ENCODE measurements around the gene NR6A1.
A peak's percentile ranks its signal among the peaks of the same experiment; 100 is the strongest.

NR6A1 gene

DNA sequence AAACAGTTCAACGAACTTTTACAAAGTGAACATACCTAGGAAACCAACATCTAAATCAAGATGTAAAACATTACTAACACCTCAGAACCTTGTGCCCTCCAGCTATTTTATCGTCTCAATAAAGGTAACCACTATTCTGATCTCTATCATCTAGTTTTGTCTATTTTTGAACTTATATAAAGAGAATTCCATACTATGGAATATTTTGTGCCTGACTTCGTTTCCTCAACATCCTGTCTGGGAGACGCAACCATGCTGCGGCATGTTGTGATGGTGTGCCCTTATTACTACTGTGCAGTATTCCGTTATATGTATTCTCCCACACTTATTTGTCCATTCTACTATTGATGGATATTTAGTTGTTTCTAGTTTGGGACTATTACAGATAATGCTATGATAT lies 99.2 kb downstream of the NR6A1 start:
- TF ChIP-seq, protein P1, sequence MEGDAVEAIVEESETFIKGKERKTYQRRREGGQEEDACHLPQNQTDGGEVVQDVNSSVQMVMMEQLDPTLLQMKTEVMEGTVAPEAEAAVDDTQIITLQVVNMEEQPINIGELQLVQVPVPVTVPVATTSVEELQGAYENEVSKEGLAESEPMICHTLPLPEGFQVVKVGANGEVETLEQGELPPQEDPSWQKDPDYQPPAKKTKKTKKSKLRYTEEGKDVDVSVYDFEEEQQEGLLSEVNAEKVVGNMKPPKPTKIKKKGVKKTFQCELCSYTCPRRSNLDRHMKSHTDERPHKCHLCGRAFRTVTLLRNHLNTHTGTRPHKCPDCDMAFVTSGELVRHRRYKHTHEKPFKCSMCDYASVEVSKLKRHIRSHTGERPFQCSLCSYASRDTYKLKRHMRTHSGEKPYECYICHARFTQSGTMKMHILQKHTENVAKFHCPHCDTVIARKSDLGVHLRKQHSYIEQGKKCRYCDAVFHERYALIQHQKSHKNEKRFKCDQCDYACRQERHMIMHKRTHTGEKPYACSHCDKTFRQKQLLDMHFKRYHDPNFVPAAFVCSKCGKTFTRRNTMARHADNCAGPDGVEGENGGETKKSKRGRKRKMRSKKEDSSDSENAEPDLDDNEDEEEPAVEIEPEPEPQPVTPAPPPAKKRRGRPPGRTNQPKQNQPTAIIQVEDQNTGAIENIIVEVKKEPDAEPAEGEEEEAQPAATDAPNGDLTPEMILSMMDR (conservative IDR thresholded peaks at IDR 0.05; ENCODE audit: low read length): no peak
- no peak overlapping the region for H3K4me3 ChIP-seq (ENCODE audit: low read length)
- DNase-seq (ENCODE audit: low read depth): no peak

DNA sequence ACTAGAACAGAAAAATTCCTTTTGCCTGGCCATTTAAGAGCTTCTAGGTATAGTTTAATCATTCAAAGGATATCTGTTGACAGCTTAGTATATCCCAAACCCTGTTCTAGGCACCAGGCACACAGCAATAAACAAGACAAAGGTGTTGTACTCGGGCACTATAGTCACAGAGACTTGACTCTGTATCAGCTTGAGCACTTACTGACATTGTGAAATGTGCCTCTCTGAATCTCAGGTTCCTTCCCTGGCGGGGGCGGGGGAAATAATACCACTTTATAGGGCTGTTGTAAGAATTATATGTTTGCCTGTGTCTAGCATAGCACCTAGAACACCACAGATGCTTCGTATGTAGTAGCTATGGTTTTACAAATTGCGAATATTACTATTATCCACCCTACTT lies 104.5 kb downstream of the NR6A1 start:
- no peak overlapping the region for H3K4me3 ChIP-seq (ENCODE audit: low read length)
- TF ChIP-seq, protein P1 (conservative IDR thresholded peaks at IDR 0.05; ENCODE audit: low read length): no peak

DNA sequence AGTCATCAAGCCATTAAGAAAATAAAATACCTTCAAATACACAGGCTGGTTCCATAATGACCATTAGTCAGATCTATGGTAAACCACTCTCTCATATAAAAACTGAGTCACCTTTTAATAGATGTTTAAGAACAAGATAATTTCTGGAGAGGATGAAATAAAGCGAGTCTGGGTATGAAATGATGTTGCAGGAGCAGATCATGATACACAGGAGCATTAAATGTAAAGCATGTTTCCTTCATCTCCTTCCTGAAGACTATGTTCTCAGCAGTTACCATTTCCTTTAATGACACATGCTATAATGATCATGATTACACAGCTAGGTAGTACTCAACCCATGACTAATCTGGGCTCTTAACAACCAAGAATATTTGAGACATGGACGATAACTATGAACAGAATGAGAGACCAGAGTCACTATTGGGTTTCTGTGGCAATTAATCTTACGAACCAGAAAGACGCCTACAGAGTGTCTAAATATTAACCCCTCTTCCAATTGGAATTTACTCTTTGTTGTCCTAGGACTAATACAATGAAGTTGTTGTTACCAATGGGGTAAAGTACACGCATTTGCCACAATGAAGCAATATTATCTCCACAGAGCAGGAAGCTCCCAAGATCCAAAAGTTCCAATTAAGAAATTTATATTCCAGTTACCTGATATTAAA lies 105.6 kb downstream of the NR6A1 start:
- no peak overlapping the region for H3K4me3 ChIP-seq (ENCODE audit: low read length)
- TF ChIP-seq, protein P1 (conservative IDR thresholded peaks at IDR 0.05; ENCODE audit: low read length): no peak
- DNase-seq (ENCODE audit: low read depth): peak; percentile 66

More for the DNA sequence above, 104.5 kb downstream of the NR6A1 start:
- no peak for DNase-seq (ENCODE audit: low read depth)

DNA sequence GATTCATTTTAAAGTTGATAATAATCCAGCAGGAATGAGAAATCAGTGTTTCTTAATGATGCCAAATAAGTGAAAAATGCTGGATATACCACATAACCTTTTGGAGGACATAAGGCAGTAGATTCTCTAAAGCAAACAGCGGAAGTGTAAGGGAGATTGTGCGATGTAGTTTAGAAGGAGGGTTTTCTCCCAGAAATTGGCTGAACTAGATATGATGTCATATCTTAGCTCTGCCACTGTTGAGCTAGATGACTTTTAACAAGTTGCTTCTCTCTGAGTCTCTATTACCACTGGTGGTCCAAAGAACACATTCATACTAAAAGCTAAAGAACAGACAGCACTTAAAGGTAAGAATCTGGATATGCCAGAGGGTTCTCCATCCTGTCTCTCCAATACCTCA lies 107.0 kb downstream of the NR6A1 start:
- TF ChIP-seq, protein P1 (conservative IDR thresholded peaks at IDR 0.05; ENCODE audit: low read length): no peak
- H3K4me3 ChIP-seq (ENCODE audit: low read length): no peak overlapping the region
- DNase-seq (ENCODE audit: low read depth): no peak

DNA sequence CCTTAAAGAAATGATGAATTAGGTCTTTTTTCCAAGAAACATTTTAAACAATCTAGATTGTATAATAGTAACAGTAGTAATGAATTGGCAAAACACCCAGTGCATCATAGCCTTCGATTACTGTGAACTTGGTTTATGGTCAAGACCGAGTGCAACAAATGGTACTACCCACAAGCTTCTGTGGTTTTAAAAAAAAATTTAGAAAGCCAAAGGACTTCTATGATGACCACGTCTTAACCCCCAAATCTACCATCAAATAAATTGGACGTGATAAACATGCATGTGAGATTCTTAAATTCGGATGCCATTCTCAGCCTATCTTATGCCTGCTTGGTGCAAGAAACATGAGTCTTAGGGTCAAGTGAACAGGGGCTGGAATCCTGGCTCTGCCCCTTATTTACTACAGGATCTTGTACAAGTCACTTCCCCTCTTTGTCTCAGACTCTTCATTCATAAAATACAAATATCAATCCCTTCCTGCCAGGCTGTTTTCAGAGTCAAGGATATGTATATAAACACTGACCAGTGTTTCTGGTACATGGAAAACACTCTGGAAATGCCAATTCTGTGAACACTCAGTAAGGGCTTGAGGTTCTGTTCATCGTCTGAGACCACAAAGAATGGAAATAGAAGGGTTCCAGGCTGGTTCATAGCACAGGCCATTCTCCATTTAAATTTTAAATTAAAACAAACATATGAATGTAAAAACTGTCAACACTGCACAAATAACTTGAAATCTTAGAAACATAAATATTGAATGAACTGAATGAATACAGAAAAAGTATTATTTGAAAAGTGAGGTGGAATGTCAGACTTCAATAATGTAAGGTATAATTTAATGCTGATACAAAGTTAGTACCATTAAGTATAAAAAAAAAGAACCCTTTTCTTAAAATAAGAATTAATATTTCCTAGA lies 107.8 kb downstream of the NR6A1 start:
- DNase-seq (ENCODE audit: low read depth): peak; percentile 11
- TF ChIP-seq, protein P1 (conservative IDR thresholded peaks at IDR 0.05; ENCODE audit: low read length): no peak
- no peak overlapping the region for H3K4me3 ChIP-seq (ENCODE audit: low read length)

DNA sequence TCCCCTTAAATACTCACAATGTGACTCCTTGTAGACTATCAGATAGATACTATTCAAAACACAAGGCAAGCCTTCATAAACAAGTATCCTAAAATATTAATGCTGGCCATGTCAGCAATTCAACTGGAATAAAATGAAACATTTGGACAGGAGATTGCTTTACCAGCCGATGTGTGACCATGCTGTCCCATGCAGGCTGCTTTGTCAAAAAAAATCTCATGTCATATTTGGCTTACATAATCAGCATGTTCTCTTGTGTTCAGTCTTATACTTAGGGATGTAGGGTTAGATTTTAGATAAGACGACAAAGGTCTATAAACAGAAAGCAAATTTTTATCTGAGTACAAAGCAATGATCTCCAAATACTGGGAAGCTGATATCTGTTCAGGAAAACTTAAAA lies 108.5 kb downstream of the NR6A1 start:
- TF ChIP-seq, protein P1 (conservative IDR thresholded peaks at IDR 0.05; ENCODE audit: low read length): no peak
- DNase-seq (ENCODE audit: low read depth): no peak
- no peak overlapping the region for H3K4me3 ChIP-seq (ENCODE audit: low read length)

Data from AG10803 (cell line).